HG03378 (cell line): Measurements from ENCODE around the gene EPHA3.
"Not testable (repeated sequence)": the region's sequence is repeated elsewhere in the genome, so short reads cannot be mapped to it uniquely, and the experiment has no call there.

Source experiments
- ATAC-seq: cut with Tn5 transposase; IDR thresholded peaks from one replicate; pipeline ENCODE4 v1.9.1; 2021; ENCODE audit warnings: mild to moderate bottlenecking, moderate library complexity; ENCODE audit not compliant: unreplicated experiment

The EPHA3 gene

DNA sequence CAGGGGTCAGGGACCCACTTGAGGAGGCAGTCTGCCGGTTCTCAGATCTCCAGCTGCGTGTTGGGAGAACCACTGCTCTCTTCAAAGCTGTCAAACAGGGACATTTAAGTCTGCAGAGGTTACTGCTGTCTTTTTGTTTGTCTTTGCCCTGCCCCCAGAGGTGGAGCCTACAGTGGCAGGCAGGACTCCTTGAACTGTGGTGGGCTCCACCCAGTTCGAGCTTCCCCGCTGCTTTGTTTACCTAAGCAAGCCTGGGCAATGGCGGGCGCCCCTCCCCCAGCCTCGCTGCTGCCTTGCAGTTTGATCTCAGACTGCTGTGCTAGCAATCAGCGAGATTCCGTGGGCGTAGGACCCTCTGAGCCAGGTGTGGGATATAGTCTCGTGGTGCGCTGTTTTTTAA lies 243.5 kb downstream of the EPHA3 start:
- ATAC-seq: not testable (repeated sequence)

DNA sequence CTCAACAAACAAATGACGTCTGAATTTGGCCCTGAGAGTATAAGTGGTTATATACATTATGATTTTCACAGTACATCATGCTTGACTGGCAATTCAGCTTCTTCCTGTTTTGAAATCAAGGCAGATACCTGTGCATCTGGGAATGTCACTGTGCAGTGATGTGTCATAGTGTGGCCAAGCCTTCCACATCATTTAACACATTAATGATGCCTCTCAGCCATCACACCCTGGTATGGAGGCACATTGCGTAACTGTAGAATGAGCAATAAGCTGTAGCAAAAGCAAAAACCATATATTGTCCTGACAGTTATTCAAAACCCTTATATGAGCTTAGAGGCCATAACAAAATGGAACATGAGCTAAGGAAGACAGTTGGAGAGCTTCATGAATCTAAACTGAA lies 246.0 kb downstream of the EPHA3 start:
- no peak for ATAC-seq

DNA sequence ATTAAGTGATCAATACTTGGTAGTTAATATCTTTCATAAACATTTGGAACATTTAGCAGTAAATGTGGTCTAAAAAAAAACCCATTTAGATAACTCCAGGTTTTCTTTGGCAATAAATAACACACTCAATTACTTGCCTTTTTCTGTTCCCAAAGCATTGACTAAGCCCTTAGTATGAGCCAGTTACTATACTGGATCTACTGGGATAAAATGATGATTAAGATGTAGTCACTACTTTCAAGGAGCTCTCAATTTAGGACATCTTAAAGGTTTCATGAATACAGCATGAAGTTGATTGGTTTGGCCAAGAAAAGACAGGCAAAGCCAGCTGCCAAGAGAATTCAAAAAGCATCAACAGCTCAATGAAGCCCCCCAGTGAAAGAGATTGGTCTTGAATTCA lies 250.9 kb downstream of the EPHA3 start:
- ATAC-seq: no peak

DNA sequence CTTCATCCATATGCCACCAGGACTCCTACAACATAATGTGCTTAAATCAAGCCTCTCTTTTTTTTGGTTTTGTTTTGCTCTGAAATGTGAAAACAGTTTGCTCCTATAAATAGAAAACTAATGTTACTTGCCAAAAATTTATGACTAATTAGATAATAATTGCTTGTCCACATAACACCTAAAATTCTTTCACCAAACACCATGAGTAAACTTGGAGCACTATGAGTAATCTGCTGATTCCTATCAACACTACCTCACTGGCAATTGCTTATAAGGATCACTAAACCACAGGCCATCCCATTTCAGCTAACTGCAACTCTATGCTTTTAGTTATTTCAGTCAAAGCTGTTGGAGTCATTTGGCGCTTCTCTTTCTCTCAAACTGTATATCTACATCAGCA lies 252.7 kb downstream of the EPHA3 start:
- ATAC-seq: no peak

DNA sequence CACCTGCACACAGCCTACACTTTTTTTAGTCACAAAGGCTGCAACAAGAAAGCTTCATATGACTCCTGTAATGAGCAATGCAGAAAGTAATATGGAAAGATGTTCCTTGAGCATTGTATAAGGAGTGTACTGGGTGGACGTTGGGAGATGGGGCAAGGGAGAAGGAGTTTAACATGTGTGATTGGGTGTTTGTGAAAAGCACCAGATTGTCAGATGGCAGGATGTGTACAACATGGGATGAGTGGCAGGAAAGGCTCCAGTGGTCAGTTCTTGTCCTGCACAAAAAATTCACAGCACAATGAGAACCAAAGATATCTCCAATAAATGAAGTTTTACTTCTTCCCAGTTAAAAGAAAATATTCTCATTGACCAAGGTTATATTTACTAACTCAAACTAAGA lies 255.1 kb downstream of the EPHA3 start:
- no peak for ATAC-seq

DNA sequence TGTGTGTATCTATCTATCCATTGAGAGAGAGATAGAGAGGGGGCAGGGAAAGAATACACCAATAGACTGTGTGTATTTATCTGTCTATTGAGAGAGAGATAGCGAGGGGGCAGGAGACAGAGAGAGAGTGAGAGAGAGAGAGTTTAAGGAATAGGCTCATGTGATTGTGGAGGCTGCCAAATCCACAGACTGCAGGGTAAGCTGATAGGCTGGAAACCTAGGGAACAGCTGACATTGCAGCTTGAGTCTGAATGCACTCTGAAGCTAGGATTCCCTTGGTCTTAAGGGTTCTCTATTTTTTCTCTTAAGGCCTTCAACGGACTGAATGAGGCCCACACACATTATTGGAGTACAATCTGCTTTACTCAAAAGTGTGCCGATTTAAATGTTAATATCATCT lies 255.8 kb downstream of the EPHA3 start:
- ATAC-seq: no peak

DNA sequence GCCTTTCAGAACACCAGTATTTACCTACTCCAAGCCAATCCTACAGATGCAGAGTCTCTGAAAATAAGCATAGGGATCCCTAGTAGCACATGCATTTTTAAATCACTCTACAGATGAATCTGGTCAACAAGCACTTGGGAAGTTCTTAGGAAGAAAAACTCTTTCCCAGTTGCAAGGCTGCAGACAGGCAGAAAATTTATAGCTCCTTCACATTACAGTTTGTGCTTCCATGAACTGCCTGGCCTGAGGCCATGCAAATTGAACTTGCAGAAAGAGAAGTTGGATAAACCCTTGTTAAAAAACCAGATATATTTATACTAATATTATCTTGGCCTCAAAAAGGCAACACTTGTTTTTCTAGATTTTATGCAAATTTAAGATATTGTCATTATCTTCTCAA lies 256.9 kb downstream of the EPHA3 start:
- ATAC-seq: no peak

GRCh38 chr3:89367166-89367565 lies 259.7 kb downstream of the EPHA3 start:
- no peak for ATAC-seq

DNA sequence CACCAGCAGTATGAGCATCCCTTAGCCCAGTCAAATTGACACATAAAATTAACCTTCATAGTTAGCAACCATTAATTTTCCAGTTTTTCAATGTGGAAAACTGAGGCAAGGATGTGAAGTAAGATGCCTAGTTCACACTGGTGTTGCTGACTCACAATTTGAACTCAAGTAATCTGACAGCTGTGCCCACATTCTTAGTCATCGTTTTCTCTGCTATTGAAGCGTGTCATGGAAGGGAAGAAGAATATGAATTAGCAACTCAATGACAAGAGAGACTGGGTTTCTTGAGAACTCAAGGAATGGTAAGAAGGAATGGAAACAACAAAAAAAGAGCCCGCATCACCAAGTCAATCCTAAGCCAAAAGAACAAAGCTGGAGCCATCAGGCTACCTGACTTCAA lies 261.4 kb downstream of the EPHA3 start:
- ATAC-seq: no peak

- ATAC-seq: no peak
Observed at GRCh38 chr3:89372456-89372855, 265.0 kb downstream of the EPHA3 start.

GRCh38 chr3:89373434-89373833 lies 266.0 kb downstream of the EPHA3 start:
- ATAC-seq: no peak

DNA sequence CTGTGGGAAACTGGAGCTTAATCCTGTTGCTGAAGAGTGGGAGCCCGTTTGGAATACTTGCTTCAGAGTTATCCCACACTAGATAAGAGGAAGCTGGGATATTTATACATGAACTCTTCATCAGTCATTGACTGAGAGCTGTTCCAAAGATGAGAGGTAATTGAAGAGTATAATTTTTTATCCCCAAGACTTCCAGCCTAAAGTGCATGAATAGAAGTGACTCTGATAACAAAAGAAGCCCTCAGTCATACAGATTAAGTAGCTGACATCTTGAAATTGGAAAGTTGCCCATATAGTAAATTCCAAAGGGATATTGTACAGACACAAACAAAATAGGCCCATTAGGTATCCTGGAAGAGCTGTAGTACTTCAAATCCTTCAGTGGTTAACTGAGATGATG lies 268.0 kb downstream of the EPHA3 start:
- no peak for ATAC-seq

DNA sequence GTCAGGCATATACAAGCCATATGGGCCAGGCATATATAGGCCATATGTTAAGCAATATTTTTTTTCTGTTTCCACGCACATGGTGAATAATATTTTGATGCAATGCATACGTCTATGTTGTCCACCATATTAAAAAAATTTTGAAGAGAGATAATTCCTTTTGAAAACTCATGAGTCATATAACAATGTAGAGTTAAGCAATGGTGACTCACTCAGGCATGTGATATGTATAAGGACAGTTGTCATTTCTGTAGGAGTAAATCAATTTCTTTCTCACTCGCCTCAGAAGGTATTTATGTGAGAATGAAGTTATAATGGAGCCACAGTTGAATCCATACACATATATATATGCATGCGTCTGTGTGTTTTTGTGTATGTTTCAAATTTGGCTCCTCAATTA lies 272.6 kb downstream of the EPHA3 start:
- ATAC-seq: no peak

GRCh38 chr3:89392991-89393390 lies 285.6 kb downstream of the EPHA3 start:
- ATAC-seq: no peak

GRCh38 chr3:89395456-89395855 lies 288.0 kb downstream of the EPHA3 start:
- no peak for ATAC-seq

- ATAC-seq: no peak
Observed at GRCh38 chr3:89395996-89396395, 288.6 kb downstream of the EPHA3 start.

GRCh38 chr3:89402051-89402450 lies 294.6 kb downstream of the EPHA3 start:
- no peak for ATAC-seq

DNA sequence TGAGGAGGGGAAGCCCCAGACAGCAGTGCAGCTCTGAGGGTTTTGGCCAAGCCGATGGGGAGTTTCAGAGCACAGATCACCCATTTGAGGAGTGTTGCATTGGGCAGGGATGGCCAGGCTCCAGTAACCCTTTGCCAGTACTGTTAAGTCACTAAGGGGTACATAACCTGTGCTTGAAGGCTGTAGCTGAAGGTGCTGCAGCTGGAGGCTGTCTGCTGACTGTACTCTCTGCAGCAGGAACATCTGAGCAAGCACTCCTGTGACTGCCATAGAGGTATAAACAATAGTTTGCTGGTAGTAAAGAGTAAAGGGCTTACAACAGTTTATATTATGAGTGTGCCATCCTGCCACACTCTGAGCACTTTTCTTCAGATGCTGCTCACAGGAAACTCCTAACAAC lies 297.8 kb downstream of the EPHA3 start:
- ATAC-seq: no peak

GRCh38 chr3:89405593-89405992 lies 298.2 kb downstream of the EPHA3 start:
- ATAC-seq: no peak

DNA sequence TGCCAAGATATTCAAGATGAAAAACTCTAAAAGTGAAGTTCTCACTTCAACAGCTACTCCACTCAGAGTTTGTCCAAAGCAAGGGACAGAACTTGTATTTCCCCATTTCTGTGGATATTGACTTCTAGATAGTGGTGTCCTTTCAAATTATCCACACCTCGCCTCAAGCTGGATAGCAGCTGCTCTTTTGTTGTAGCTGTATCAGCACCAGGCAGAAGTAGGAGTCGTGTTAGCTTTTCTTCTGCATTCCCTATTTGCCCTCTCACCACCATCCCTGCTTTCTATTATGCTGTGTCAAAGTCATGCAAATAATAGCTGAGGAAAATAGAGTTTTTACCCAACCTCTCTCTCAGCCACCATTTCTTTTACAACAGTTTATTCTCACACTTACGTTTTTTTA lies 303.8 kb downstream of the EPHA3 start:
- ATAC-seq: no peak

DNA sequence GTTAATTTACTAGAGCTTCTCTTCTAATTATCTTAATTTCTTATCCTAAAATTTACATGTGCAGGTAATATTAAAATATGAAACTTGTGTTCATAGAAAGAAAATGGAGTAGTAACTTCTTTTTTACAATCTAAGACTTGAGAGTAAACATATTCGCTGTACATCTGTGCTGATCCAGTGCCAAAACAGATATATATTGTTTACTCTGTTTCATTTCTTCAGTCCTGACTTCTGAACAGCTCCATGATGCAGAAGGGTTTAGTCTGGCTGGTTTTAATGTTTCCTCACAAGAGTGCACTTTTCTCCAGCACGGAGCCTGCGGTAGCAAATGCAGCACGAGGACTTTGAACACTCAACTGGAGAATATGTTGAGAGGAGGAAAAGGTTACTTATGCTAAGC lies 306.8 kb downstream of the EPHA3 start:
- ATAC-seq: no peak

DNA sequence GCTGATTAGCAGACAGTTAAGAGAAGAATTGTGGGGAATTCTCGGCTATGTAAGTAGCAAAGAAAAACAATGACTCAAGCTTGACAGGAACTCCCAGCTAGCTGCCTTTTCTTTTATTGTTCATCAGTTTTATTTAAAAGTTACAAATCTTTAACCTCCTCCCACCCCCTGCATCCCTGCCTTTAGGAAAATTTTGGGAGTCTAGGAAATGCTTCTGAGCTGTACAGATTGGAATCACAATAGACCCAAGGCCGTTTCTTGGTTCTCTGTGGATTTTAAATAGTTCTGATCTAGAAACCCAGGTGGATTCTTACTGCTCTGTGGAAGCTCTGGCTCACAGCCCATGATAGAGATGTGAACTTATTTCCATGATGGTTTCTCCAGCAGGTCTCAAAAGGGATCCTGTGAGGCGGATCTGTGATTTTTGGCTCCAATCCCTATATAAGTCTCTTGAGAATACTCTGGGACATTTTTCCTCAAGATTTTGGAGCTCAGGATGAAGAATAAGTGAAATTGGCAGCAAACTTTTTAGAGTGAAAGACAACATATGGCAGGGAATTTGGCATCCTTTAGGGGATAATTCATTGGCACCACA lies 312.3 kb downstream of the EPHA3 start:
- ATAC-seq: no peak

DNA sequence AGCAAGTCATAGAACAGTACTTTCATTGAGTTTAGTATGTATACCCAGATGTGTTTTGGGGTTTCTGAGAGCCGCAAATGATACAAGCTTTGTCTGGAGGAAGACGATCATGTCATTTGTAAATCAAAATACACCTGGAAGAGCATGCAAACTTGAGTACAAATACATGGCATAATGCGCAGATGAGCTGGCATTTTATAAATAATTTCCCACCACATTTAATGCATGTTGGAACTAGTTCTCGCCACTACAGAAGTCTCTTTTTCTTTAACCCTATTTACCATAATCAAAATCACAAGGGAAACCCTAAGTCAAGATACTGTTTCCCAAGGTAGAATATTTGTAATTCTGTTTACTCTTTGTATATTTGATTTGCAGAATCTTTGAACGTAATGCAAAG lies 318.6 kb downstream of the EPHA3 start:
- ATAC-seq: no peak
